Stomach (tissue), 4 donors: ENCODE data around the gene ATOH8.

Experiments used
- CTCF ChIP-seq, 7 experiments: fragments of 450-650 bp in 4 of 7; fragments of 200-600 bp in 3 of 7; sonication (generic) in 3 of 7; IDR thresholded peaks; one replicate each; pipeline ENCODE4 v1.5.1; 2016 to 2019; ENCODE audit warnings: antibody characterized with exemption in 7 of 7, control low read depth in 2 of 7, mild to moderate bottlenecking in 1 of 7
- EP300 ChIP-seq: sonication (generic); formaldehyde crosslinking; IDR thresholded peaks from one replicate; pipeline ENCODE4 v1.6.1; 2017; ENCODE audit warnings: antibody characterized with exemption
- POLR2A ChIP-seq, 4 donors: fragments of 450-650 bp; IDR thresholded peaks; one replicate each; pipeline ENCODE4 v1.6.1; 2016; ENCODE audit warnings: antibody characterized with exemption in 4 of 4, control low read depth in 2 of 4, mild to moderate bottlenecking in 1 of 4, moderate library complexity in 1 of 4
- POLR2AphosphoS5 ChIP-seq, 3 donors: sonication (generic); formaldehyde crosslinking; IDR thresholded peaks; one replicate each; pipeline ENCODE4 v1.6.1; 2016; ENCODE audit warnings: antibody characterized with exemption in 3 of 3

GRCh38 chr2:85794038-85794441 lies 40.2 kb downstream of the ATOH8 start:
- TF ChIP-seq CTCF (IDR thresholded peaks at IDR 0.05) (no peak), POLR2A (IDR thresholded peaks at IDR 0.05) (no peak), POLR2AphosphoS5 (IDR thresholded peaks at IDR 0.05) (no peak), EP300 (no peak)
